PC-3 (cell line): ENCODE data around the gene ATP5F1E.

Source experiments
- EZH2 ChIP-seq: fragments of 300-600 bp; sonication (generic); IDR thresholded peaks from one replicate; pipeline ENCODE4 v1.6.1; 2017; ENCODE audit warnings: antibody characterized with exemption, mild to moderate bottlenecking, low read length; ENCODE audit not compliant: unreplicated experiment
- EZH2phosphoT487 ChIP-seq: fragments of 300-600 bp; sonication (generic); IDR thresholded peaks from 2 replicates; pipeline ENCODE4 v1.6.1; 2018; ENCODE audit warnings: mild to moderate bottlenecking, antibody characterized with exemption, low read length, borderline replicate concordance
- TF ChIP-seq, protein P1 (sequence below): fragments of 300-600 bp; sonication (generic); conservative IDR thresholded peaks from 2 replicates; pipeline ENCODE4 v1.5.1; 2017; ENCODE audit warnings: antibody characterized with exemption, low read depth, mild to moderate bottlenecking, low read length

DNA sequence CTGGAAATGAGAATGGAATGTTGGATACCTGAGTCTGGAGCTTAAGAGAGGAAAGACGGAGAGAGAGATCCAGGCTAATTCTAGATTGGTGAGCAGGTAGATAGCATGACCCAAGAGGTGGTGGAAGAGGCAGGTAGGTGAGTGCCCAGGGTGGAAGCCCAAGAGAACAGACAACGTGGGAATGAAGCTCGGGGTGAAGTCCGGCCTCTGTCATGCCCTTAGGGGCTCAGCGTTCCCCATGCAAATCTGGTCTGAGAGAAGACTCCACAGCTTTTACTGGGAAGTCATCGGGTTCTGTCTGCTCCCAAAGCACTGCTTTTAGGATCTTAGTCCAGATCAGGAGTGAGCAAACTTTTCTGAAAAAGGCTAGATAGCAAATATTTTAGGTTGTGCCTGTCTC lies 47.4 kb downstream of the ATP5F1E start:
- TF ChIP-seq, protein P1, sequence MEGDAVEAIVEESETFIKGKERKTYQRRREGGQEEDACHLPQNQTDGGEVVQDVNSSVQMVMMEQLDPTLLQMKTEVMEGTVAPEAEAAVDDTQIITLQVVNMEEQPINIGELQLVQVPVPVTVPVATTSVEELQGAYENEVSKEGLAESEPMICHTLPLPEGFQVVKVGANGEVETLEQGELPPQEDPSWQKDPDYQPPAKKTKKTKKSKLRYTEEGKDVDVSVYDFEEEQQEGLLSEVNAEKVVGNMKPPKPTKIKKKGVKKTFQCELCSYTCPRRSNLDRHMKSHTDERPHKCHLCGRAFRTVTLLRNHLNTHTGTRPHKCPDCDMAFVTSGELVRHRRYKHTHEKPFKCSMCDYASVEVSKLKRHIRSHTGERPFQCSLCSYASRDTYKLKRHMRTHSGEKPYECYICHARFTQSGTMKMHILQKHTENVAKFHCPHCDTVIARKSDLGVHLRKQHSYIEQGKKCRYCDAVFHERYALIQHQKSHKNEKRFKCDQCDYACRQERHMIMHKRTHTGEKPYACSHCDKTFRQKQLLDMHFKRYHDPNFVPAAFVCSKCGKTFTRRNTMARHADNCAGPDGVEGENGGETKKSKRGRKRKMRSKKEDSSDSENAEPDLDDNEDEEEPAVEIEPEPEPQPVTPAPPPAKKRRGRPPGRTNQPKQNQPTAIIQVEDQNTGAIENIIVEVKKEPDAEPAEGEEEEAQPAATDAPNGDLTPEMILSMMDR: no peak
- TF ChIP-seq EZH2 (no peak), EZH2phosphoT487 (no peak)
